Stimulated activated CD8-positive, alpha-beta memory T cell treated with anti-CD3 and anti-CD28 coated beads, Interleukin-7, amount 100 ng/mL, for 1 hour (primary cell): ENCODE results near the gene LRRC45.

ENCODE experiments used
- DNase-seq, 2 donors: peaks; one replicate each; pipeline ENCODE4 v3.0.0-alpha.2; 2020; ENCODE audit warnings: low read depth in 2 of 2

The LRRC45 gene

DNA sequence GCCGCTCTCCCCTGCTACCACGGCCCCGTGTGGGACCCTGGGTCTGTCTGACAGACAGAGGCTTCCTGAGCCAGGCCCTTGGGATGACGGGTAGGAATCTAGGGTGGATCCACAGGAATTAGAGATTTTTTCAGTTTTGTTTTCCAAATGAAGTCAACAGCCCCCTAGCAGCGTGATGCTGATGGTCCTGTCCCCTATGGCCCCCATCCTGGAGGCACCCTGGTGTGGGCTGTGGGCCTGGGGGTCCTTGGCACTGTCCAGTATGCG, 15.9 kb upstream of the LRRC45 start:
- DNase-seq = no peak

DNA sequence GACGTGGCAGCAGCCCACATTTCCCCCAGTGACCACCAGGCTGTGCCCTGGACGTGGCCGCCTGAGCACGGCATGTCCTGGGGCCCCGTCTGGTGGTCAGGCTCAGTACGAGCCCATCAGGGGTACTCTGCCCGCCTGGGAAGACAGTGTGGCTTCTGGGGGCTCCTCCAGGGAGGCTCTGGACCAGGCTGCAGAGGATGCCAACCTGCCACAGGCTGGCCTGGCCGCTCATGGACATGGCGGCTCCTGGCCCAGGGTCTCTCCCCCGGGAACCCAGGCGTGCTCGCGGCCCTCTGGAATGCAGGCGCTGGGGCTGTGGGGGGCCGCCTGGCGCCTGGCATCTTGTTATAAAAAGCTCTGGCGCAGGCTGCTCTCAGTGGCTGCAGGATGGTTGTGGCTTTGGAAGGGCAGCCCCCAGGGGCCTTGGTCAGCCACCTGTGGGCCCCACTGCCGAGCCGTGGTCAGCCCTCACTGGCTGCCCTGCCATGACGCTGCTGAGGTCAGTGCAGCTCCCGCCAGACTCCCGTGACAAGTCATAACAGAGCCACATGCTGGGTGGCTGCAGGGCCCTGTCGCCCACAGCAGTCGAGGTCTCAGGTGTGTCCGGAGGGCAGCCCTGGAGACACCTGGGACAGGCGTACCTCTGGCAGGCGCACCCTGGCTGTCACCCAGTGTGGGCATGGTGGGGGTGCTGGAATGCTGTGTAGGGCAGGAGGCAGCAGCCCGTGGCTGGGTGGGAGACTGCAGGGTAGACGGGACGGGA, 15.4 kb upstream of the LRRC45 start:
- DNase-seq = no peak

DNA sequence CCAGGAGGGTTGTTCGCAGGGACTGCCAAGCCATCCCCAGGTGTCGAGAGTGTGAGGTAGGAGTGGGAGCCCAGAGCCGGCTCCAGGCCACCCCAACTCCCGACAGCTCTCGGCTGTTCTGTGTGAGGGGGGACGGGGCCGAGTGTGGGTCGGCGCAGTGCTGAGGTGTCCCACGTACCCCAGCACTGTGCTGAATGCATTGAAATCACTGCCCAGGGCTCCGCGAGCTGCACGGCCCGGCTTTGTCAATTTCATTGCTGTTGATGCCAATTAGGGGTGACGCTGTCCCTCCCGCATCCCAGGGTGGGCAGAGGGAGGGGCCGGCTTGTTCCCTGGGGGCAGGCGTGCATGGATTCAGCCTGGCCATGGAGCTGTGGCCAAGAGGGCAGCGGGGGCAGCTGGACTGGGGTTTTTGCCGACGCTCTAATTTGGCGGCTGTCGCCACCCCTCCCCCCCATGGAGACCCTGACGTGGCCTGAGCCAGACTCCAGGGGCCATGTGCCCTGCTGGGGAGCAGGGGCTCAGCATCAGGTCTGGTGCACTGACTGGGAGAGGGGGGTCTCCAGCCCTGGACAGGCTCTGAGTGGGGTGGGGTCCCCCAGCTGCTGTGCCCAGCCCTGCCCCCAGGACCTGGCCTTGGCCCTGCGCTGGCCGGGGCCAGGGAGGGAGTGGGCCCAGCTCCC, 14.7 kb upstream of the LRRC45 start:
- DNase-seq = no peak

DNA sequence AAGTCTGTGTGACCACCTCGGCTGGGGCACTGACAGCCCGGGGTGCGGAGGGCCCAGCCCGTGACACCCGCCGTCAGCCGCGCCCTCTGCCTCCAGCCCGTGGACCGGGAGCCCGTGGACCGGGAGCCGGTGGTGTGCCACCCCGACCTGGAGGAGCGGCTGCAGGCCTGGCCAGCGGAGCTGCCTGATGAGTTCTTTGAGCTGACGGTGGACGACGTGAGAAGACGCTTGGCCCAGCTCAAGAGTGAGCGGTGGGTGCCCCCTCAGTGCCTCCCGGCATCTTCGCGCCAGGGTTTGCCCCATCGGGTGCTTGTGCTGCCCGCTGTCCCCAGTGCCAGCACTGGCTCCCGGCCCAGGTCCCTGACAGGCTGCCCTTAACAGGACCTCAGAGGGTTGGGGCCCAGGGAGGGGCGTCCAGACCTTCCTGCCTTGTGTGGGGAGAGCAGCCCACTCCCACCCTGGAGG, 14.1 kb upstream of the LRRC45 start:
- no peak for DNase-seq

DNA sequence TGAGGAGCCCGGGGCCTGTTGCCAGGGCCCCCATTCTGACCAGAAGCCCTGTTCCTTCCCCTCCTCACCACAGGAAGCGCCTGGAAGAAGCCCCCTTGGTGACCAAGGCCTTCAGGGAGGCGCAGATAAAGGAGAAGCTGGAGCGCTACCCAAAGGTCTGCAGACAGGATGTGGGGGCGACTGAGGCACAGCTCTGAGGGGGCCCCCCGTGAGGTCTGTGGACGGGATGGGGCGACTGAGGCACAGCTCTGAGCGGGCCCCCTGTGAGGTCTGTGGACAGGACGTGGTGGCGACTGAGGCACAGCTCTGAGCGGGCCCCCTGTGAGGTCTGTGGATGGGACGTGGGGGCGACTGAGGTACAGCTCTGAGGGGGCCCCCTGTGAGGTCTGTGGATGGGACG, 13.7 kb upstream of the LRRC45 start:
- no peak for DNase-seq

DNA sequence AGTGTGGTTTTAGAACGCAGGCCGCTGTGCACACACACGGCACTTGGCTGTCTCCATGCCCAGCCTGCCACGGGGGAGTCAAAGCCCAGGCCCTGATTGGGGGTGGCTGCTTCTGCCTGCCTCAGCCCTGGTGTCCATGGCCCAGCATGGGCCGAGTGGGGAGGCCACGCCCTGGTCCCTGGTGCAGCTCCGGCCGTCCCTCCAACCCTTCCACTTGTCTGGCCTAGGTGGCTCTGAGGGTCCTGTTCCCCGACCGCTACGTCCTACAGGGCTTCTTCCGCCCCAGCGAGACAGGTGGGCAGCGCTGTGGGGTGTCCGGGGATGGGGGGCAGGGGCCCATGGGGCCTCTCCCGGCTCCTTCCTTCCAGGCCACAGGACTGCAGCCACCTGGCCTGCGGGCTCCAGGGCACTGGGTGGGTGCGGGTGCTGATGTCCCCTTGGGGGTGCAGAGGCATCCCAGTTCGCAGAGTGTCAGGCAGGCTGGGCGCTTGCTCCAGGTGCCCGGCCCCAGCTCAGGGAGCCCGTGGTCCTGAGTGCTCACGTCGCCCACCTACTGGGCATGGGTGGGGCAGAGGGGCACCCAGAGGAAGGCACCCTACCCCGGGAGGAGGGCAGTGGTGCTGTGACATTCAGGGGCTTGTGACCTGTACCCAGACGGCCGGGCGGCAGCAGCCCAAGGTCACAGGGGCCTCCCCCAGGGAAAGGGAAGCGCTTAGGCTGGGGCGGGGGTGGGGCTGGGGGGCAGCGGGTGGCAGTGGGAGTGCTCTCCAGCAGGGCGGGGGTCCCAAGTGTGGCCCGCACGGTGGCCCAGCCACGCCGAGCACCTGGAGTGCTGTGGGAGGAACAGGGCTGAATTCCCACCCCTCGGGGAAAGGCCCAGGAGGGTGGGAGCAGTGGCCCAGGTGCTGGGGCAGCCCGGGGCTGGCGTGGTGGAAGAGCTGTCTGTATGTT, 12.3 kb upstream of the LRRC45 start:
- no peak for DNase-seq

DNA sequence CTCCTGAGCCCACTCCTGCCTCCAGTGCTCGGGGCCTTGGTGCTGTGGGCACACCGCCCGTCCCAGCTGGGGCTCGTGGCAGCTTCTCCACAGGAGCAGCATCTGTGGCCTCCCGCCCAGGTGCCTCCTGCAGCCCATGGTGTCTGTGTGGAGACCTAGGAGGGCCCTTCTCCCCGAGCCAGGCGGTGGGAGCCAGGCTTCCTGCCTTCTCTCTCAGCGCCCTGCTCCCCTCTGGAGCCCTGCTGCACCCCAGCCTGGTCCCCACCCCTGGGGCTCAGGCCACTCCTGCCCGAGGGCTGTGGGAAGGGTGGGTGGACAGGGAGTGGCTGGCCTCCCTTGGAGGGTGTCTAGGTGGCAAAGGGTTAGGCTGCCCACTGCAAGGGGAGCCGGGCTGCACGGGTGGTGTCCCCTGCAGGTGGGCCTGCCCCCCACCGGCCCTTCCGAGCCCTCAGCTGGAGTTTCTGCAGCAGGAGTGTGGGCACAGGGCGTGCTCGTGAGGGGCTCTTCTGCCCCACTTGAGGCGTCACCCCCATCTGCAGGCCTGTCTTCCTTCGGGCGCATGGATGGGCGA, 11.4 kb upstream of the LRRC45 start:
- no peak for DNase-seq

DNA sequence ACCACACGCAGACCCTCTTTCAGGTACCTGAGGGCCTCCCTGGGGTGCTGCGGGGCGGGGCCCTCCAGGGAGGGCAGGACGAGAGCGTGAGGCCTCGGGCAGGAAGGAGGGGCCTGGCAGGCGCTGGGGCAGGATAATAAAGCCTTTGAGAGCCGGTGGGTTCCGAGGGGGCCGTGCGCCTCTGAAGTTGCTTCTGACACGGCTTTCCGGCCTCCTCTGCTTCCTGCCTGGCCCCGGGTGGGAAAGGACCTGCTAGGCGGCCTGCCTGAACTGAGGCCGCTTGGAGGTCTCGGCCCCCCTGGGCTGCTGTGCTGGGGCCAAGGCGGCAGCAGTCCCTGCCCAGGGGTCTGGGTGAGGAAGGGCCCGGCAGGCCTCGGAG, 10.9 kb upstream of the LRRC45 start:
- no peak for DNase-seq

DNA sequence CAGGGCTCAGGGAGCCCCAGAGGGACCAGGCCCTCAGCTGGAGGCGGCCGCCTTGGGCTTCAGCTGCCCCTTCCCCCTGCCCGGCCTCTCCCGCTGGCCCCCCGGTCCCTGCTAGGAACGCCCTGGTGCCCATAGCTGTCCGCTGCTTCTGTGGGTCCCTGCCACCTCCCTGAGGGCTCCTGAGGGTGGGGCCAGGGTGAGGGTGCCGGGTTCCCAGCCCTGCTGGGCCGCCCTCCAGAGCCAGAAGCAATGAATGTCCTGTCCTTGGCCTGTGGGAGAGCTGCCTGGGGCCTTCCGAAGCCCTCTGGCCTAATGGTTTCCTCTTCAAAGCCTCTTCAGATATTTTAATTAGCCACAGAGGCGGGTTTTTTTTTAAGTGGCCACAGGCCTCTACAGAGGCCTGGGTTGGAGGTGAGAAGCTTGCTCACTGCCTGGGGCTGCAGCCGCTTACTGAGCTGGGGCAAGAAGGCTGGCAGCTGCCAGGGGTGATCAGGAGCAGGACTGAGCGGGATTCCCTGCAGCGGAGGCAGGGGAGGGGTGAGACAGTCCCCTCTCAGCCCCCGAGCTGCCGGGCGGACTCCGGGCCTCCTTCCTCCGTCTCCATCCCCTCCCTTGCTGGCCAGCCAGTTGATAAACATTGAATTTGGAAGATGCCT, 10.3 kb upstream of the LRRC45 start:
- no peak for DNase-seq

DNA sequence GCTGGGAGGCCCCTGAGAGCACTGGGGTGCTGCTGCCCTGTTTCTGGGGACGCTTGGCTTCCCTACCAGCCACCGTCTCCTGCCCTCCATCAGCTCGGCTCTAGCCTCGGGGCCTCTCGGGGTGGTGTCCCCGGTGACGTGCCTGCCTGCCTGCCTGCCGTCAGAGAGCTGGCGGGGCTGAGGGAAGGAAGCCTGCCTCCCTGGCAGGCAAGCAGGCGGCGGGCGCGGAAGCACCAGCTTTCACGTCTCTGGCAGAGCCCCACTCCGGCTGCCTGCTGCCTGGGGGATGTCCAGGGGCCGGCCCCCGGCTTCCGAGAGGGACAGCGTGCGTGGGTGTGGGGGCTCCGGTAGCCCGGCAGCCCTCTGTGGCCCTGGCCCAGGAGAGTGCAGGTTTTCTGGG, 9.8 kb upstream of the LRRC45 start:
- DNase-seq = no peak

DNA sequence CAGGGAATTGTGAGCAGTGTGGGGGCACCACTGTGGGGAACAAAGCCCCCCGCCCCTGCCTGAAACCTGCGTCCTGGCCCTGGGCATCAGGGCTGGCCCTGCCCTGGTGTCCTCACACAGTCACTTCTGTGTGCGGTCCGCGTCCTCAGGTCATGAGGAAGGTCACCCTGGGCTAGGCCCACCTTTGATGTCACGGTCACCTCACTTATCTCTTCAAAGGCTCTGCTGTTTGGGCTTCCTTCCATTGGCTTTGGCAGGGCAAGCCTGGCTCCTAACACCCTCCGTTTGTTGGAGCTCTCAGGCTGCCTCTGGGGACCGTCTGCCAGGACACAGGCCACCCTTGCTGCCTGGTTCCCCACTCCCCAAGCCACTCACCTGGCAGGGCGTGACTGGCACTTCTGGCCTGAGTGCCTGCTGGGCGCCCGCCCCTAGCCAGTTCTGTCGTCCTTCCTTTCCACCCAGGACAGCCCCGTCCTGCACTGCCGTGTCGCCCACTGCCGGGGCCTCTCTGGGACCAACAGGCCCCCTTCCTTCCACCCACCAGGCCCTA, 9.3 kb upstream of the LRRC45 start:
- DNase-seq = no peak

DNA sequence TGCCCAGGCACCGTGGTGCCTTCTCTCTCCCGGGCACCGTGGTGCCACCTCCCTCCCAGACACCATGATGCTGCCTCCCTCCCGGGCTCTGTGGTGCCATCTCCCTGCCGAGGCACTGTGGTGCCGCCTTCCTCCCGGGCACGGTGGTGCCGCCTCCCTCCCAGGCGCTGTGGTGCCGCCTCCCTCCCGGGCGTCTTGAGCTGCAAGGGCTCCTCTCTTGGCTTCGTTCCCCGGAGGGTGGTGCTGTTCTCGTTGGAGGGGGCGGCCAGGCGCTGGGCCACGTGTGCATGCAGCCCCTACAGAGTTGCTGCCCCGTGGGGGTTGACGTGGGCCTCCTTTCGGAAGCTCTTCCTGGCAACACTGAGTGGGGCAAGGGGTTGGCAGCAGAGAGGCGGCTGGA, 8.7 kb upstream of the LRRC45 start:
- no peak for DNase-seq

DNA sequence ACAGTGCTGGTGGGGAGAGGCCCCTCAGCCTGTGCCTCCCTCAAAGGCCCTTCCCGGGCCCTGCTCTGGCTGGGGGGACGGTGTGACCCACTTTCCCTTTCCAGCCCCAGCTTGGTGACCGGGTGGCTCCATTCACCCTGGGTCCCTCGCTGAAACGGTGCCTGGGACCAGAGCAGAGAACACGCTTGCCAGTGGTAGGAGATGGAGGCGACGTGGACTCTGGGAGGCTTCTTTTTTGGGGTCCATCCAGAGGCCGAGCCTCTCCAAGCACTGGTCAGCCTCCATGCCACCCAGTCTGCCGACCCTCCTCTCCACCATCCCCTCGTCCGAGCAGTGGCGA, 8.2 kb upstream of the LRRC45 start:
- DNase-seq = no peak

DNA sequence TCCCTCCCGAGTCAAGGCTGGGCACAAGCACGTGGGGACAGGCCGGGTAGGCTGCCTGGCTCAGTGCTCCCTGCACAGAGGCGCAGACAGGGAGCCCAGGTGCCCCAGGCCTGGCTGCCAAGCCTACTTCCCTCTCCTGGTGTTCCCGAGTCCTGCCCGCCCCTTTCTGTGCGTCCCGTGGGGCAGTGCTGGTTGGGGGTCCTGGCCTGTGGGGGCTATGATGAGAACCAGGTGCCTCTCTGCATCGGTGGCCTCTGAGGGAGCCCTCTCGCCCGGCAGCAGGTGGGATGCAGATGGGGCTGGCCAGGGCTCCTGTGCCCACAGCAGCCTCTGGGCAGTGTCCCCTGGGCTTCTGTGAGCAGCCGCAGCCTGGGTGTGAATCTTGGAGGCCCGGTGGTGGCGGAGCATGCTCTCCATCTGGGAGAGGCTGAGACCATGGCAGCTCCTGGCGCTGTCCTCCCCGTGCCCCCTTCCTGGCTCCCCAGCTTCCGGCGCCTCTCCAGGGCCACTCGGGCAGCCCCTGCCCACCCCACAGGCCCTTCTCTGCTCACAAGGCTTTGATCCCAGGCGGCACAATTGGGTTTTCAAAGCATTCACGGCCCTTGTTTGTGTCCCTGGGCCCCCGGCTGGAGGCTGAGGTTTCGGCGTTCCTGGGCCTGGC, 7.7 kb upstream of the LRRC45 start:
- DNase-seq = no peak

DNA sequence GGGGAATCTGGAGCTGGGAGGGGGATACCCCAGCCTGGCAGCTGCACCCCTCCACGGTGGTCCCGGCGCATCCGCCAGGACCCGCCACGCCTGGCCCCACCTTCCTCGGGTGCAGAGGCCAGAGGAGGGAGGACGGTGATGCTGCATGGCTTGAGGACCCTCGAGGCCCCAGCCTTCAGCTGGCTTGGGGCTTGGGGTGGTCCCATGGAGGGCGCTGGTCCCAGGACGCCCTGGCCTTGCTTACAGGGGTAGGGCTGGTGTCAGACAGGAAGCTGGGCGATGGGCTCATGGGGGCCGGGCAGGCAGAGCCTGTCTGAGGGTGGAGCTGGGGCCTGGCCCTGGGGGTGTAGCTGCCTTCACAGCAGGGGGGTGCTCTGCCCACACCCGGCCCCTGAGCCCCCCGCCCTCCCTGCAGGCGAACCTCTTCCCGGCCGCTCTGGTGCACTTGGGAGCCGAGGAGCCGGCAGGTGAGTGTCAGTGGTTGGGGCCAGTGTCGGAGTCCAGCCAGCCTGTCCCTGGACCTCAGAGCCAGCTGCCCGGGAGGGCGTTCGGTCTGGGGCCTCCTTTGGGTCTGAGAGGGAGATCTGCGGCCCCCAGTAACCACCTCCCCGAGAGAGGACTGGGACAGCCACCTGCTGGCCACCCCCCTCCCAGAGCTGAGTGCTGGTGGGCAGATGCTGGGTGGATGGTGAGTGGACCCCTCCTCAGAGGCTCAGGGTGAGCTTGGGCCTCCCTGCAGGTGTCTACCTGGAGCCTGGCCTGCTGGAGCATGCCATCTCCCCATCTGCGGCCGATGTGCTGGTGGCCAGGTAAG, 6.8 kb upstream of the LRRC45 start:
- no peak for DNase-seq

DNA sequence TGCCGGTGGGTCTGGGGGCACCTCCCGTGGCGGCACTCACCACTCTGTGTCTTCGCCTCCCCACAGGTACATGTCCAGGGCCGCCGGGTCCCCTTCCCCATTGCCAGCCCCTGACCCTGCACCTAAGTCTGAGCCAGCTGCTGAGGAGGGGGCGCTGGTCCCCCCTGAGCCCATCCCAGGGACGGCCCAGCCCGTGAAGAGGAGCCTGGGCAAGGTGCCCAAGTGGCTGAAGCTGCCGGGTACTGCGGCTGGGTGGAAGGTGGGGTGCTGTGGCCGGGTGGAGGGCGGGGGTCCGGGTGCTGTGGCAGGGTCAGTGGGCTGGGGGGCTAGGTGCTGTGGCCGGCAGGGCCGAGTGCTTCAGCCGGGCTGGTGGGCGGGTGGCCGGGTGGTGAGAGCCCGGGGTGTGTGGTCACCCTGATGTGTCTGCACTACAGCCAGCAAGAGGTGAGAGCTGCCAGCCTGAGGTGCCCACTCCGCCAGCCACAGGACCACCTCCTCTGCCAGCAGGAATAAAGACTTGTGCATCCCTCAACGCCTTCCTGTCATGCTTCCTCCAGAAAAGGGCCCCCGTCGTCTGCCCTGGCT, 6.1 kb upstream of the LRRC45 start:
- DNase-seq = no peak

DNA sequence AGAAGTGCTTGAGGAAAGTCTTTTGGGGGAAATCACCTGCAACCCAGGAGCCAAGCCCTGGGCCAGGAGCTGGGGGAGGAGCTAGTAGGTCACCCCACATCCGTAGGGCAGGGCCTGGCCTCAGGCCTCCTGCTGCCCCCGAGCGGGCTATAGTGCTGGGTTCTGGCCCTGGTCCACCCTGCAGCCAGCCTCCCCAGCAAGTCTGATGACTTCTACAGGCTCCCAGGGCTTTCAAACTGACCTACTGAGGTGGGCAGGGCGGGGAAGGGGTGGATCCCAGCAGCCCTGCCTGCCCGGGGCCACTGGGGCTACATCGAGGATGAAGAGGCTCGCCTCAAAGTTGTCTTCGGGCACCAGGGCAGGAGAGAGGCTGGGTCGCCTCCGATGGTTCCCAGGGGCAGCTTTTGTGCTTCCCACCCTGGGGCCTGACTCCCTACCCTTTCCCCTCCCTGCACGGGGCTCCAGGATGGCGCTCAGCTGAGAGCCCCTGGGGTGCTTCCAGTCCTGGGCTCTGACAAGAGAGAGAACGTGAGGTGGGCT, 5.4 kb upstream of the LRRC45 start:
- no peak for DNase-seq

DNA sequence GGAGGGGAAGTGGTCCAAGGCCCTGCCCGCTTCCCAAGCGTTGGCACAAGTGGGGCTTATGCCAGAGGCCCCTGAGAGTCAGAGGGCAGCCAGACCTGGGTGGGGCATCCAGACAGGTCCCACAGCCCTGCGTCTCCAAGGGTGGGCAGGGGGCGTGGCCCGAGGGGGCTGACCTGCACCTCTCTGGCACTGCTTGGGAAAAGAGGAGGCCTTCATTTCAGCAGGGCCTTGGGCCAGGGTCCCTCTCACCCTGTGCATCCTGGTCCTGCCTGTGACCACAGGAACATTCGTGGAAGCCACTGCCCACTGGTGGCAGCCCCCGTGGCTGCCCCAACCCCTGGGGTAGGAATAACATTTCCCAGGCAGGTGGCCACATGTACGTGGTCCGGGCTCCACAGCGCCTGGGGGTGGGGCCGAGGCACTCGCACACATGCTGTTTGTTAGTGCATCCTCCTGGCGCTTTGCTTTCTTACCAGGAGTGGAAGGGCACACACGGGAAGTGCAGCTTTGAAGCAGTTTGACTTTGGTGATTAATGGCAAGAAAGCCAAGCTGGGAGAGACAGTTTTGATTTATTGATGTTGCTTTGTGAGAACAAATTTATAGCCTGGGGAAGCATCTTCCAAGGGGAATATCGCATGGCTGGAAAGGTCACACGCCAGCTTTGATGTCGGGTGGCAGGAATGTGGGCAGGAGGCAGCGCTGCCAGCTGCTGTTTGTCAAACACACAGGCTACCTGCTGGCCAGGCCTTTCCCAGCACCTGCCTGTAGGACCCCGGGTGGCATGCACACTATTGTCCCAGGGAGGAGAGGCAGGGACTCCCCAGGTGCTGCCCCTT, 4.7 kb upstream of the LRRC45 start:
- DNase-seq = no peak
